HG02588 (cell line): ENCODE results near the gene SRP54.
"Not testable (repeated sequence)": the region's sequence is repeated elsewhere in the genome, so short reads cannot be mapped to it uniquely, and the experiment has no call there.

Experiments
- ATAC-seq: cut with Tn5 transposase; IDR thresholded peaks from one replicate; pipeline ENCODE4 v1.9.1; 2021; ENCODE audit warnings: mild to moderate bottlenecking, moderate library complexity; ENCODE audit not compliant: unreplicated experiment

SRP54 gene

DNA sequence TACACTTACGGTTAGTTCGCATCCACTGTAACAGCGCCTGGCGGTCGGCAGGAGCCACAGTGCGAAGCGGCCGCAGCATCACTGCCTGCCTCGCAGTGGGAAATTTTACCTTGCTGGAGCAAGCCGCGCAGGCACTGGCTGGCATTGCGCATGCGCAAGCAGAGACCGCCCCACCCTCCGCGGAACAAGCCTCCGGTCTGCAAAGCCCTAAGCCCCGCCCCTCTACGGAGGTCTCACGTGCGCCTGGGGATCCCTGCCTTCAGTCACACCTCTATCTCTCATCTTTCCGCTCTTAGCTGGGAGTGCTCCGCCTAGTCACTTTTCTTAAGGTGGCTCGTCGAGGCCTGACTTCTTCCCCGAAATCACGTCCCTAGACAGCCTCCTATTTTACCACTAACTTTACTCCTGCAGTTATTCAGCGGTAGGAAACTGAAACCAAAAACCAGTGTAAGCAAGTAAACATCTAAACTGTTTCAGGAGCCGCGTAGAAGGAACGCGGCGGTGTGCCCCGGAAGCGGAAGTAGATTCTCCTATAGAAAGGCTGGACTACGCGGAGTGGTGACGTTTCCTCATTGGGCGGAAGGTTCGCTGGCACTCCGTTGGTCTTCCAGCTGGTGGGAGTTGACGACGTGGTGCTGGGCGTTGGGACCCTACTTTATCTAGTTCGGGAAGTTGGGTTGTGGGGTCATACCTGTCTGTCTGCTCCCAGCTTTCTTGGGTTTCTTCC is at the start of gene SRP54:
SRP54 (plus strand) TSS at position 572 of the 727 bp plus-strand sequence. CDS start 13,718 bp downstream, outside the sequence.
- peak; percentile 78 for ATAC-seq

DNA sequence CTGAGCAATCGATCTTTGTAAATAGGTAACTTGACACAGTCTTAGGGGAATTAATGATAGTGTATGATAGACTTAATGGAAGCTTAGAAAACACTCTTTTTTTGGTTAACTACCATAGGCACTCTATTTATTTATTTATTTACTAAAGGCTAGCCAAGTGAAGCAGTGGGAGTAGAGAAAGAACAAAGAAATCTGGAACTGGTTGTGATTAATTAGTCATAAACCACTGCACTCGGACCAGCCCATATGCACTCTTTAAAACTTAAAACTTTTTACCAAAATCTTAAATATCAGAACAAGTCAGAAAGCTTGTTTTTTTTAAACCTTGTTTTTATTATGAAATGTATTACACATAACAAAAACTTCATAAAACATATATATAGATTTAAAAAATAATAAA is 49.5 kb upstream of the SRP54 start:
- ATAC-seq, result no peak

DNA sequence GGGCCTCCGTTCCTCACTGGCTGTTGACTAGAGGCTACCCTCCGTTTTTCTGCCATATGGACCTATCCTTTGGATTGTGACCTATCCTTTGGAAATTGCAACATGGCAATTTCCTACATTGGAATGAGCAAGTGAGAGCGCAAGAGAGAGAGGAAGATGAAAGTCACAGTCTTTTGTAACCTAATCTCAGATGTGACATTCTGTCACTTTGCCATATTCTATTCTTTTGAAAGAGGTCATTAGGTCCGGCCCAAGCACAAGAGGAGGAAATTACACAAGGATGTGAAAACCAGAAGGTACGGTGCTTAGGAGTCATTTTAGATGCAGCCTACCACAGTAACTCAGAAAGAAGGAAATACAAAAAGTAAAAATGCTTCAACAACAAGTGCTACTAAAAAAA is 47.3 kb upstream of the SRP54 start:
- ATAC-seq, result no peak

DNA sequence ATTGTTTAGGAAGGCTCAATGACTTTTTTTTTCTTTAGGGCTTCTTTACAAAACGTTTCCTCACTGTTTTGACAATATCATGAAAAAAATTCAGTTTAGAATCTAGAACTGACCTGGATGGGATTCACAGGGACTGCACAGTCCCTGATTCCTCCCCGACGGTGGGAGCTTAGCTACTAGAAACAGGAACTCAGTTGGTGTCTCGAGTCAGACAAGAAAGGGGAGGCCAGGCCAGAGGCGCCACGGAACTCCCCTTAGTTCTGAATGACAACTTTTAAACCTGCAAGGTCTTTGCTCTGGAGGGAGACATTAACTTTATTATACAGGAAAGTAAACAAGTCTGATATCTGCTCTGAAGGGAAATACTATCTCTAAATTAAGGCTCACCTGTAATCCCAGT is 45.4 kb upstream of the SRP54 start:
- ATAC-seq, result no peak

DNA sequence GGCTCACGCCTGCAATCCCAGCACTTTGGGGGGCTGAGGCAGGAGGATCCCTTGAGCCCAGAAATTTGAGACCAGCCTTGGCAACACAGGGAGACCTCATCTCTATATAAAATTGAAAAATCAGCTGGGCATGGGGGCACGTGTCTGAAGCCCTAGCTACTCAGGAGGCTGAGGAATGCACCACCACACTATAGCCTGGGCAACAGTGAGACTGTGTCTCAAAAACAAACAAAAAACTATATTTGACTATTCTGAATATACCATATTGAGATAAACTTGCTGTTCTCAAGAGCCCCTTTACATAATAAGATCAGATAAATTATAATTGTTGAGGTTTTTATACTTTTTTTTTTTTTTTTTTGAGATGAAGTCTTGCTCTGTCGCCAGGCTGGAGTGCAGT is 44.9 kb upstream of the SRP54 start:
- no peak for ATAC-seq

DNA sequence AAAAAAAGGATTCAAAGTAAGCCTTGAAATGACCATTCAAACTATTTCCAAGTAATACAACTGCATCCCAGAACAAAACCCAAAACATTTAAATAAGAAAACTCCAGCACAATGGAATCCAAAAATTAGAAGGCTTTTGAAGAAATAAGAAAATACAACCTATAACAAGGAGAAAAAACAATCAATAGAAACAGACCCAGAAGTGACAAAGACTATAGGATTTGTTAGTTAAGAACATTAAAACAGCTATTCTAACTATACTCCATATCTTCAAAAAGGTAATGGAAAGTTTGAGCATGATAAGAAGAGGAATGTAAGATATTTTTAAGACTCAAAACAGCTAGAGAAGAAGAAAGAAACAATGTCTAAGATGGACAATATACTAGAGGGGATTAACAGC is 39.3 kb upstream of the SRP54 start:
- ATAC-seq, result no peak

DNA sequence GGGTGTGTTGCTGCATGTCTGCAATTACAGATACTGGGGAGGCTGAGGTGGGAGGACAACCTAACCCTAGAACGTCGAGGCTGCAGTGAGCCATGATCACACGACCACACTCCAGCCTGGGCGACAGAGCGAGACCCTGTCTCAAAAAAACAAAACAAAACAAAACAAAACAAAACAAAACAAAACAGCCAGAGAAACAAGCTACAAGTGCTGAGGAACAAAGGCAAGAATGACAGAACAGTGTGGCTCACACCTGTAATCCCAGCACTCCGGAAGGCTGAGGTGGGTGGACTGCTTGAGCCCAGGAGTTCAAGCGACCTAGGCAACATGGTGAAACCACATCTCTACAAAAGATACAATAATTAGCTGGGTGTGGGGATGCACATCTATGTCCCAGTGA is 38.0 kb upstream of the SRP54 start:
- ATAC-seq, result no peak

DNA sequence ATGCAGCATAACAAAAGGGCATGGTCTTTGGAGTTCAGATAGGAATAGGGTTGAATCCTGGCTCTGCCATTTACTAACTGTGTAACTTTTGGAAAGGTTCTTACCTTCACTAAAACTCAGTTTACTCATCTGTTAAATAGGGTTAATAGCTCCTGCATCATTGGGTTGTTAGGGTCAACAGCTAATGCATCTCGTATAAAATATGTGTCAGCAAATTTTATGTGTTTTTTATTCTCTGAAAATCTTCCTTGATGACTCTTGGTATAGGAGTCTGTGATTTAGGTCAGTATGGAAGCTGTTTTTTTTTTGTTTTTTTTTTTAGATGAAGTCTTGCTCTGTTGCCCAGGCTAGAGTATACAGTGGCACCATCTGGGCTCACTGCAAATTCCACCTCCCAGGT is 36.1 kb upstream of the SRP54 start:
- no peak for ATAC-seq

DNA sequence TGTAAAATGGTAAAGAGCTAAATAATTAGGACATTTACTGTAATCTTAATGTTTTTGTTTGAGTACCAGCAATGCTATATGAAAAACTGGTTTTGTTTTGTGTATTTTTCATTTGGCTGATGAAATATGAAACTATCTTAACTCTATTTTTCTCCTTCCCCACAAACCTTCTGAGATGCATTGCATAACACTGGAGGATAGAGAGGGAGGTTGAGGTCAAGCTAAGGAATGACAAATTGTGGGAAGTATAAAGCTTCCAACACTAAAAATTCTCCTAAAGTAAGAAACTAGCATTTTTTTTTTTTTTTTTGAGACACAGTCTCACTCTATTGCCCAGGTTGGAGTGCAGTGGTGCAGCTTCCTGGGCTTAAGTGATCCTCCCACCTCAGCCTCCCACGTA is 31.5 kb upstream of the SRP54 start:
- no peak for ATAC-seq

DNA sequence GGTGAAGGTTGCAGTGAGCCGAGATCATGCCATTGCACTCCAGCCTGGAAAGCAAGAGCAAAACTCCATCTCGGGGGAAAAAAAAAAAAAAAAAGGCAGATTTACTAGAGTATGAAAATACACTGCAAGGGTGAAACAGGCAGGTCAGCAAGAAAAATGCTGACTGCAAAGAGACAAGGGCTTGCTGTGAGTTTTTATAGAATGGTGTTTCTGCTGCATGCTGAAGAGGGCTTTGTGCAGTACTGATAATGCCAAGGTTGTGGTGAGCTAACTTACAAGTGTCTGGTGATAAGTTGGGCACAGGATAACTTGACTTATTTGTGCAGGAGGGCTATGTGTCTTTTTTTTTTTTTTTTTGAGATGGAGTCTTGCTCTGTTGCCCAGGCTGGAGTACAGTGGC is 25.9 kb upstream of the SRP54 start:
- no peak for ATAC-seq

DNA sequence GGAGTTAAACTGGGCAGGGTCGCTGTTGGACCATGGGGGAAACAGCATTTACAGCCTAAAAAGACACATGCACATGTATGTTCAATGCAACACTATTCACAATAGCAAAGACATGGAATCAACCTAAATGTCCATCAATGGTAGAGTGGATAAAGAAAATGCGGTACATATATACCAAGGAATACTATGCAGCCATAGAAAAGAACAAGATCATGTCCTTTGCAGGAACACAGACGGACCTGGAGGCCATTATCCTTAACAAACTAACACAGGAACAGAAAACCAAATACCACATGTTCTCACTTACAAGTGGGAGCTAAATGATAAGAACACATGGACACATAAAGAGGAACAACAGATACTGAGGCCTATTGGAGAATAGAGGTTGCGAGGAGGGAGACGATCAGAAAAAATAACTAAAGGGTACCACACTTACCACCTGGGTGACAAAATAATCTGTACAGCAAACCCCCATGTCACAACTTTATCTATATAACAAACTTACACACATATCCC is 25.0 kb upstream of the SRP54 start:
- no peak for ATAC-seq

DNA sequence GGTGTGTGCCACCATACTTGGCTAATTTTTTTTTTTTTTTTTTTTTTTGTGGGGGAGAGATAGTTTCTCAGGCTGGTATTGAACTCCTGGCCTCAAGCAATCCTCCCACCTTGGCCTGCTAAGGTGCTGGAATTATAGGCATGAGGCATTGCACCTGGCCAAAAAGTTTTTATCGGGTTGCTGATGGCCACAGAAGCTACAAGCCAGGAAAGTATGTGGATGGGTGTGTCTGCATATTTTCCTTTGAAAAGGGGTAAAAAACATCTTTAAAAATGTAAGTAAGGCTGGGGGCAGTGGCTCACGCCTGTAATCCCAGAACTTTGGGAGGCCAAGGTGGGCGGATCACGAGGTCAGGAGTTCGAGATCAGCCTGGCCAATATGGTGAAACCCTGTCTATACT is 20.7 kb upstream of the SRP54 start:
- not testable (repeated sequence) for ATAC-seq

DNA sequence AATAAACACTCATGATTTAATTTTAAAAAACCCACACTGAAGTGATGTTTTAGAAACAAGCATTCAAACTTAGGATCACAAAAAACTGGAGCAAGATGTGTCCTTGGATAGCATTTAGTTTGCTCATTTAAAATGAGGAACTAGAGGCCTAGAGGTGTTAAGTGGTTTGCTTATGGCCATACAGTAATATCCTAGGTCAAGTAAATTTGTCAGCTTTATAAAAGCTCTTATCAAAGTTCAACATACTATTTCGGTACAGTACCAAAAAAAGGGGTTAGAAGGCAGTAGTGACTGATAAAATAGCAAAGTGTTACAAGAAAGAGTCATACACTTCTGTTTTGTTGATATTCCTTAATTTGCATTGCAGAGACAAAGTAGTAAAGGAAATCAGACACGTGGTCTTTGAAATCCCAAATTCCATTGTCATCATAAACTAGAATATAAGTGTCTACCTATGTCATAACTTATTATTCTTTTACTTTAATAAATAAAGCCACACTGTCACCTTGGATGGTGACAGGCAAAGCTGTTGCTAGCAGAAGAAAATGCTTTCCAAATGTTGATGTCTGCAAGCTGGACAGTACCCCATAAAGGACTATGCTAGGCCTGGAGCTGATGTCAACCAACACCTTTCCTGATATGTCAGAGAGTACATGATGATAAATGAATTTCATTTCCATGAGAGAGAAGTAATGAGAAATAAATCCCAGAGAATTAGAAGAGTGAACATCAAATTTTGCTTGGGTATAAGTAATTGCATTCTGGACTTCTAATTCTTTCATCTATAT is 17.6 kb upstream of the SRP54 start:
- no peak for ATAC-seq

DNA sequence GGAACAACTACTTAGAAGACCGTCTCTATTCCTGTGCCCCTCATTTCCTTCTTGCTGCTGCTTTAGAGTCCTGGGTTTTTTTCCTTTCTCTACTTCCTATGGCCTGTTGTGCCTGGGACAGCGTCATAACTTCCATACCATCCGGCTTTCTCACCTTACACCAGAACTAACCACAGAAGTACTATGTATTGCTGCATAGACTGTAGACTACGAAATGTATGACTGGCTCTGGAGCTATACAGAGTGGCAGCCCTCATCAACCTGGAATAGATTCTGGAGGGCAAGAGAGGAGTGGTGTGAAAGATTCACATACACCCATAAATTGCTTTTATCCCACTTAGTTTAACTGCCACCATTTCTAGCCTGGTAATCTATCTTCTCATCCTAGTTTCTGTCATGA is 16.9 kb upstream of the SRP54 start:
- no peak for ATAC-seq

DNA sequence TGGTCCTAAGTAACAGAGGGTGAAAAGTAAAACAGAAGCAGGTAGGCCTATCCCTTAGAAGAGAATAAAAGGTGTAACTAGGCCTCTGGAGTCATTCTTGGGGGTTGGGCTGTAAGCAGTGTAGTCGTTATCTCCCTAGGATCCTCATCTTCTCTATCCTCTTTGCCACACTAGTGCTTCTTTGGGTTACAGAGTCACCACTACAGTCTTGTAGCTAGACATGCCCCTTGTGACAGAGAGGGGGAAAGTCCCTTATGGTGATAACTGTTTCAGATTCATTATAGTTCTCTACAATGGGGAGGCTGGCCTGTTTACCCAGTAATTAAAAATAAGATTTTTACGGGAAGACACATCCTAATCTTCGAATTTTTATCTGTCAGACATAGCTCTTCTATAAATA is 16.4 kb upstream of the SRP54 start:
- peak; percentile 91 for ATAC-seq

DNA sequence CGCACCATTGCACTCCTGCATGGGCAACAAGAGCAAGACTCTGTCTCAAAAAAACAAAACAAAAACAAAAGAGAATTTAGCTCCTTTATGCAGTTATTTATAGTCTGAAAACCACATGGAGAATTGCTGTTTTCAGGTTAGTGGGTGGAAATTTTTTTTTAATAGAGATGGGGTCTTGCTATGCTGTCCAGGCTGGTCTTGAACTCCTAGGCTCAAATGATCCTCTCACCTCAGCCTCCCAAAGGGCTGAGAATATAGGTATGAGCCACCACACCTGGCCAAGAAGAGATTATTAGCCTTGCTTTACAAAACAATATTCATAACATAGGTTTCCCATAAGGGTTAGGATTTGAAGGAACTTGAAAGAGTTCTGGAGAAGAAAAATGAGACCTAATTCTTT is 12.1 kb upstream of the SRP54 start:
- no peak for ATAC-seq

DNA sequence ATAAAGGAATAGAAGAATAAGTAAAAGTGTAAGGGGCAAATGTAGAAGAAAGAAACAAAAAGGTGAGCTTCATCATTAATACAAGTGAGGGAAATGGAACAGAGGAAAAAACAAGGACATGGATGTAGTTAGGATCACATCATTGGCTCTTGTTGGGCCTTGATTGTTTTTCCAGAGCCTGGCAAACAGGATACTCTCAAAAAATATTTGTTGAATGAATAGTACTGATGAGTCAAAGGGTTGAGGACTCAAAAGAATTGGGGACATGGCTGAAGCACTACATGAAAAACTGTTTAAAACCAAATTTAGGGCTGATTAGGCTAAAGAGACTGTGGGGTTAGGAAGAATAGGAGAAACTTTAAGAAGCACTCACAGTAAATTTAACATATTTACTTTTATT is 11.4 kb upstream of the SRP54 start:
- ATAC-seq, result no peak

DNA sequence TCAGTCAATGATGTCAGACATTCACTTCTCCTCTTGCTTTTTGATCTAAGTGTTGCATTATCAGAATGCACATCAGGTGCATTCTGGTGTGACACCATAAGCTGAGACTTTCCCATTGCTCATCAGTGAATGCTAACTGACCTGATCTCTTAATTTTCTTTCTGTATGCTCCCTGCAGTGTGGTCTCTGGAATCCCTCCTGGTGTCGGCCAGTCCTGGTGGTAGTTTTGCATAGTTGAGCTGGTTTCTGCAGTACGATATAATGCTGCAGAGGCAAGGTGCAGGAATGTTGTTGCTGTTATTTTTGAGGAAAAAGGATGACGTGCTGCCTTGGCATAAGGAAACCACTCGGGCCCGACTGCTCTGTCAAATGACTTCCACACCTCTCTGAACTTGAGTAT is 11.0 kb upstream of the SRP54 start:
- no peak for ATAC-seq

DNA sequence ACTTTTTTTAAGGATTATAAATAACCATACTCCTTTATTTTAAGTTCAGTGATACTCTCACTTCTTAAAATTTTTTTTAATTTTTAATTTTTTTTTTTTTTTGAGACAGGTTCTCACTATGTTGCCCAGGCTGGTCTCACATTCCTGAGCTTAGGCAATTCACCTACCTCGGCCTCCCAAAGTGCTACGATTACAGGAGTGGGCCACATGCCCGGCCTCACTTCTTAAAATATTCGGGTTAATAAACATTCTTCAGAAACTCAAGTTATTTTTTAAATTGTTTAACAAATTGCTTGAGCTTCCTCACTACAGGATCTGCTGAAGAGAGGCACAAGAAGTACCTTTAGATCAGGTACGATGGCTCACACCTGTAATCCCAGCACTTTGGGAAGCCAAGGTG is 4.3 kb upstream of the SRP54 start:
- ATAC-seq, result no peak

DNA sequence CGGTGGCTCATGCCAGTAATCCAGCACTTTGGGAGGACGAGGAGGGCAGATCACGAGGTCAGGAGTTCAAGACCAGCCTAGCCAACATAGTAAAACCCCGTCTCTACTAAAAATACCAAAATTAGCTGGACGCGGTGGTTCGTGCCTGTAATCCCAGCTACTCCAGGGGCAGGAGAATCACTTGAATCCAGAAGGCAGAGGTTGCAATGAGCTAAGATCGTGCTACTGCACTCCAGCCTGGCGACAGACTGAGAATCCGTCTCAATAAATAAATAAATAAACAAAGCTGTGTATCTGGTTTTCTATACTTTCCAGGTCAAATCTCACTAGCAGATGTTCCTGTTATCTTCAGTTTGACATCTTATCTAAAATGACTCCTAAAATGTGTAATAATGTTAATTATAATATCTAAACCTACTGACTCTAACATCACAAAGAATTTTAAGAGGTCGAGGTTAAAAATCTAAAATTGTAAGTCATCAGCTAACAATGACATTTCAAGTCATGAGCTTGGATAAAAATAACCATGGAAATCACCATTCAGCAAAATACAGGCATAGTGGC is 2.4 kb upstream of the SRP54 start:
- no peak for ATAC-seq

DNA sequence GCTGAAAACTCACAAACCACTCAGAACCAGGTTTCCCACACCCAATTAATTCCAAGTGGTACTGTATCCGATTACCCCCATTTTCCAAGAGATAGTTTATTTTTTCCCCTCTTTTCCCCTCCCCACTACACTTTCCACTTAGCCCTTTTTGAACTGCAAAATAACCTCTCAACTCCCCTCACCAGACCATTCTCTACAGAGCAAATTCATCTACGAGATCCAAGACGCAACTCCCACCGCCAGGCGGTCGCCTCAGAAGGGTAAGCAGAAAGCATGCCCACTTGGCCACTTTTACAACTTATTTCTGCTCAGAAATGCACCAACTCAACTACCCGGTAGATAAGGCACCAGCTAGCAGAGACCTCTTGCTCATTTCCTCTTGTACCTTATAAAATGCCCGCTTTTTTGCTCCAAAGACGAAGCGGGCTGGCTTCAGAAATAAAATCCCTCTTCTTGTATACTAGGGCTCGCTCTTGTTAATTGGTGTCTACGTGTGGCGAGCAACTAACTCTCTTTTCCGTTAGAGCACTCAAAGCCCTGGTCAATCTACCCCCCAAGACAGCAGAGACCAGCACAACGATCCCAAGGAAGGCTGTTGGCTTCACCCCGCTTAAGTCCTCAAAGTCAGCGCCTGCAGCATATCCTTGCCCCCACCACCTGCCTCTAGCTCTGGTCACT is 910 bp upstream of the SRP54 start:
- peak; percentile 5 for ATAC-seq
